ENCODE data around the gene CPT1C.
A peak's percentile ranks its signal among the peaks of the same experiment; 100 is the strongest.

CPT1C gene

GRCh38 chr19:49690656-49691242 is at the start of gene CPT1C:
TSS of gene CPT1C (plus strand) at chr19:49691116. CDS start at chr19:49692253, 1,137 bp downstream.
- no peak for DNase-seq (ENCODE audit: low spot score)

GRCh38 chr19:49641688-49642491 is 49.0 kb upstream of the CPT1C start, which contains the start of gene SCAF1:
TSS of gene SCAF1 (plus strand) at chr19:49642209. CDS start at chr19:49645027, 2,818 bp downstream.
- DNase-seq (ENCODE audit: low spot score) = peak; percentile 99

GRCh38 chr19:49642492-49643035 is 48.4 kb upstream of the CPT1C start:
- DNase-seq (ENCODE audit: low spot score) = peak; percentile 64

- DNase-seq (ENCODE audit: low spot score) = no peak
These were observed 47.5 kb upstream of the CPT1C start for GRCh38 chr19:49643466-49643865.

- DNase-seq (ENCODE audit: low spot score) = no peak
These were observed 45.3 kb upstream of the CPT1C start for GRCh38 chr19:49645592-49645991.

- DNase-seq (ENCODE audit: low spot score) = no peak
These were observed 44.9 kb upstream of the CPT1C start for GRCh38 chr19:49645995-49646394.

- DNase-seq (ENCODE audit: low spot score) = no peak
These were observed 44.3 kb upstream of the CPT1C start for GRCh38 chr19:49646586-49646985.

GRCh38 chr19:49651029-49651819 is 39.7 kb upstream of the CPT1C start:
- DNase-seq (ENCODE audit: low spot score) = no peak

- no peak for DNase-seq (ENCODE audit: low spot score)
These were observed 38.9 kb upstream of the CPT1C start for GRCh38 chr19:49651820-49652550.

- no peak for DNase-seq (ENCODE audit: low spot score)
These were observed 38.1 kb upstream of the CPT1C start for GRCh38 chr19:49652551-49653465.

- DNase-seq (ENCODE audit: low spot score) = no peak
These were observed 37.5 kb upstream of the CPT1C start for GRCh38 chr19:49653466-49653806.

- no peak for DNase-seq (ENCODE audit: low spot score)
These were observed 36.3 kb upstream of the CPT1C start for GRCh38 chr19:49654581-49654980.

GRCh38 chr19:49655570-49656455 is 35.1 kb upstream of the CPT1C start:
- no peak for DNase-seq (ENCODE audit: low spot score)

GRCh38 chr19:49656456-49657109 is 34.3 kb upstream of the CPT1C start:
- DNase-seq (ENCODE audit: low spot score) = no peak

GRCh38 chr19:49657493-49658138 is 33.3 kb upstream of the CPT1C start:
- DNase-seq (ENCODE audit: low spot score) = no peak

- DNase-seq (ENCODE audit: low spot score) = no peak
These were observed 32.8 kb upstream of the CPT1C start for GRCh38 chr19:49658139-49658517.

GRCh38 chr19:49658566-49659442 is 32.1 kb upstream of the CPT1C start:
- DNase-seq (ENCODE audit: low spot score) = no peak

All from NAMALWA (cell line).